ENCODE data around the gene LYSMD3. TPM values are rescaled to one million over a fixed set of nuclear protein-coding genes. Genes with fewer than 3 reads are reported as not detected.

The LYSMD3 gene
- total RNA-seq, 1 donor from 2014 or later = 12.3 TPM

GRCh38 chr5:90503596-90503995 lies 25.8 kb downstream of the LYSMD3 start:
- Mint-ChIP-seq H3K9me3 (no peaks in the 10 kb centered on the region), H3K4me1 (ENCODE audit: low read depth) (peaks cover 11% of the 10 kb centered on the region), H3K27ac (no peak overlapping the region), H3K4me3 (no peak overlapping the region), H3K27me3 (ENCODE audit: insufficient read depth) (no peaks in the 10 kb centered on the region), H3K36me3 (ENCODE audit: low read depth) (peaks cover 3% of the 10 kb centered on the region)
- DNase-seq (ENCODE audit: low spot score) = no peak
- intact Hi-C loops (cut with micrococcal nuclease) = no loop called here

GRCh38 chr5:90495146-90495545 lies 34.2 kb downstream of the LYSMD3 start:
- Mint-ChIP-seq H3K4me1 (ENCODE audit: low read depth) (no peaks in the 10 kb centered on the region), H3K36me3 (ENCODE audit: low read depth) (peaks cover 10% of the 10 kb centered on the region), H3K27ac (no peak overlapping the region), H3K4me3 (no peak overlapping the region), H3K9me3 (peaks cover 3% of the 10 kb centered on the region), H3K27me3 (ENCODE audit: insufficient read depth) (no peaks in the 10 kb centered on the region)
- no peak for DNase-seq (ENCODE audit: low spot score)
- intact Hi-C loops (cut with micrococcal nuclease) = no loop called here

- no peak overlapping the region for H3K27ac Mint-ChIP-seq
- H3K36me3 Mint-ChIP-seq (ENCODE audit: low read depth) = peaks cover 8% of the 10 kb centered on the region
- H3K9me3 Mint-ChIP-seq = peaks cover 3% of the 10 kb centered on the region
- no peaks in the 10 kb centered on the region for H3K4me1 Mint-ChIP-seq (ENCODE audit: low read depth)
- DNase-seq (ENCODE audit: low spot score) = no peak
- intact Hi-C loops (cut with micrococcal nuclease) = no loop called here
- H3K27me3 Mint-ChIP-seq (ENCODE audit: insufficient read depth) = no peaks in the 10 kb centered on the region
- no peak overlapping the region for H3K4me3 Mint-ChIP-seq
Observed at GRCh38 chr5:90494043-90494442, 35.3 kb downstream of the LYSMD3 start.

GRCh38 chr5:90488791-90489190 lies 40.6 kb downstream of the LYSMD3 start:
- intact Hi-C loops (cut with micrococcal nuclease) = no loop called here
- H3K4me3 Mint-ChIP-seq = no peak overlapping the region
- no peak overlapping the region for H3K27ac Mint-ChIP-seq
- peaks cover 7% of the 10 kb centered on the region for H3K36me3 Mint-ChIP-seq (ENCODE audit: low read depth)
- H3K4me1 Mint-ChIP-seq (ENCODE audit: low read depth) = no peaks in the 10 kb centered on the region
- H3K9me3 Mint-ChIP-seq = no peaks in the 10 kb centered on the region
- DNase-seq (ENCODE audit: low spot score) = no peak
- H3K27me3 Mint-ChIP-seq (ENCODE audit: insufficient read depth) = no peaks in the 10 kb centered on the region

GRCh38 chr5:90484540-90484939 lies 44.8 kb downstream of the LYSMD3 start:
- no peak for DNase-seq (ENCODE audit: low spot score)
- Mint-ChIP-seq H3K36me3 (ENCODE audit: low read depth) (peaks cover 11% of the 10 kb centered on the region), H3K27me3 (ENCODE audit: insufficient read depth) (no peaks in the 10 kb centered on the region)

GRCh38 chr5:90483206-90483605 lies 46.2 kb downstream of the LYSMD3 start:
- Mint-ChIP-seq H3K27me3 (ENCODE audit: insufficient read depth) (no peaks in the 10 kb centered on the region), H3K4me3 (no peak overlapping the region), H3K9me3 (no peaks in the 10 kb centered on the region), H3K27ac (no peak overlapping the region), H3K36me3 (ENCODE audit: low read depth) (peaks cover 12% of the 10 kb centered on the region), H3K4me1 (ENCODE audit: low read depth) (no peaks in the 10 kb centered on the region)
- intact Hi-C loops (cut with micrococcal nuclease) = no loop called here
- DNase-seq (ENCODE audit: low spot score) = no peak

More at GRCh38 chr5:90484540-90484939, 44.8 kb downstream of the LYSMD3 start:
- intact Hi-C loops (cut with micrococcal nuclease) = no loop called here
- Mint-ChIP-seq H3K4me3 (no peak overlapping the region), H3K27ac (no peak overlapping the region), H3K4me1 (ENCODE audit: low read depth) (no peaks in the 10 kb centered on the region), H3K9me3 (no peaks in the 10 kb centered on the region)

GRCh38 chr5:90480699-90481098 lies 48.7 kb downstream of the LYSMD3 start:
- Mint-ChIP-seq H3K27me3 (ENCODE audit: insufficient read depth) (no peaks in the 10 kb centered on the region), H3K9me3 (no peaks in the 10 kb centered on the region), H3K4me1 (ENCODE audit: low read depth) (peaks cover 14% of the 10 kb centered on the region), H3K36me3 (ENCODE audit: low read depth) (peaks cover 6% of the 10 kb centered on the region), H3K4me3 (no peak overlapping the region), H3K27ac (no peak overlapping the region)
- intact Hi-C loops (cut with micrococcal nuclease) = no loop called here
- DNase-seq (ENCODE audit: low spot score) = no peak

- Mint-ChIP-seq H3K9me3 (no peaks in the 10 kb centered on the region), H3K27ac (no peak overlapping the region), H3K4me1 (ENCODE audit: low read depth) (peaks cover 22% of the 10 kb centered on the region), H3K36me3 (ENCODE audit: low read depth) (peaks cover 5% of the 10 kb centered on the region), H3K4me3 (no peak overlapping the region), H3K27me3 (ENCODE audit: insufficient read depth) (no peaks in the 10 kb centered on the region)
- intact Hi-C loops (cut with micrococcal nuclease) = no loop called here
- no peak for DNase-seq (ENCODE audit: low spot score)
Observed at GRCh38 chr5:90479611-90480385, 49.6 kb downstream of the LYSMD3 start.

GRCh38 chr5:90477621-90478215 lies 51.7 kb downstream of the LYSMD3 start:
- no peak for DNase-seq (ENCODE audit: low spot score)
- intact Hi-C loops (cut with micrococcal nuclease) = no loop called here
- H3K27me3 Mint-ChIP-seq (ENCODE audit: insufficient read depth) = no peaks in the 10 kb centered on the region
- peaks cover 33% of the 10 kb centered on the region for H3K4me1 Mint-ChIP-seq (ENCODE audit: low read depth)
- H3K36me3 Mint-ChIP-seq (ENCODE audit: low read depth) = peaks cover 4% of the 10 kb centered on the region
- H3K9me3 Mint-ChIP-seq = no peaks in the 10 kb centered on the region
- no peak overlapping the region for H3K27ac Mint-ChIP-seq
- no peak overlapping the region for H3K4me3 Mint-ChIP-seq

- intact Hi-C loops (cut with micrococcal nuclease) = no loop called here
- peaks cover 4% of the 10 kb centered on the region for H3K36me3 Mint-ChIP-seq (ENCODE audit: low read depth)
- H3K4me3 Mint-ChIP-seq = no peak overlapping the region
- H3K27ac Mint-ChIP-seq = no peak overlapping the region
- DNase-seq (ENCODE audit: low spot score) = no peak
- H3K9me3 Mint-ChIP-seq = no peaks in the 10 kb centered on the region
- H3K27me3 Mint-ChIP-seq (ENCODE audit: insufficient read depth) = no peaks in the 10 kb centered on the region
- H3K4me1 Mint-ChIP-seq (ENCODE audit: low read depth) = peaks cover 36% of the 10 kb centered on the region
Observed at GRCh38 chr5:90477073-90477472, 52.3 kb downstream of the LYSMD3 start.

- Mint-ChIP-seq H3K4me1 (ENCODE audit: low read depth) (peaks cover 36% of the 10 kb centered on the region), H3K27me3 (ENCODE audit: insufficient read depth) (no peaks in the 10 kb centered on the region), H3K9me3 (no peaks in the 10 kb centered on the region), H3K27ac (no peak overlapping the region), H3K36me3 (ENCODE audit: low read depth) (peaks cover 4% of the 10 kb centered on the region), H3K4me3 (peak overlapping the region; percentile 76)
- DNase-seq (ENCODE audit: low spot score) = no peak
- intact Hi-C loops (cut with micrococcal nuclease) = no loop called here
Observed at GRCh38 chr5:90476391-90476790, 53.0 kb downstream of the LYSMD3 start.

GRCh38 chr5:90475436-90475980 lies 53.9 kb downstream of the LYSMD3 start:
- H3K36me3 Mint-ChIP-seq (ENCODE audit: low read depth) = peaks cover 11% of the 10 kb centered on the region
- no peaks in the 10 kb centered on the region for H3K27me3 Mint-ChIP-seq (ENCODE audit: insufficient read depth)
- no peak overlapping the region for H3K27ac Mint-ChIP-seq
- no peak for DNase-seq (ENCODE audit: low spot score)
- H3K4me1 Mint-ChIP-seq (ENCODE audit: low read depth) = peaks cover 43% of the 10 kb centered on the region
- H3K4me3 Mint-ChIP-seq = peak overlapping the region; percentile 98
- no peaks in the 10 kb centered on the region for H3K9me3 Mint-ChIP-seq
- intact Hi-C loops (cut with micrococcal nuclease) = no loop called here

Data from activated T-helper 1 cell treated with anti-CD3 and anti-CD28 coated beads, Interleukin-12 subunit alpha, Interleukin-12 subunit beta, Interleukin-2, Interleukin-4 antibody, amounts not matched to agents 30 ng/mL and 10 ng/mL and 1 ng/mL, durations not matched to agents 14 hours and 24 hours and 36 hours (primary cell).